Mammary epithelial cell (primary cell): ENCODE measurements around the gene TBC1D22B.

ENCODE experiments used
- EZH2 ChIP-seq: IDR thresholded peaks from 2 replicates; pipeline ENCODE4 v1.6.1; 2012; ENCODE audit warnings: low read length, inconsistent platforms, borderline replicate concordance
- TF ChIP-seq, protein P1 (sequence below), 2 donors: IDR thresholded peaks in 1 of 2; conservative IDR thresholded peaks in 1 of 2; 2 replicates each; pipeline ENCODE4 v1.5.1; 2011 to 2012; ENCODE audit warnings: inconsistent platforms in 2 of 2, low read length in 2 of 2, mild to moderate bottlenecking in 2 of 2, control low read depth in 1 of 2, low read depth in 1 of 2; ENCODE audit not compliant: insufficient read depth in 1 of 2; ENCODE audit errors: extremely low read depth in 1 of 2

DNA sequence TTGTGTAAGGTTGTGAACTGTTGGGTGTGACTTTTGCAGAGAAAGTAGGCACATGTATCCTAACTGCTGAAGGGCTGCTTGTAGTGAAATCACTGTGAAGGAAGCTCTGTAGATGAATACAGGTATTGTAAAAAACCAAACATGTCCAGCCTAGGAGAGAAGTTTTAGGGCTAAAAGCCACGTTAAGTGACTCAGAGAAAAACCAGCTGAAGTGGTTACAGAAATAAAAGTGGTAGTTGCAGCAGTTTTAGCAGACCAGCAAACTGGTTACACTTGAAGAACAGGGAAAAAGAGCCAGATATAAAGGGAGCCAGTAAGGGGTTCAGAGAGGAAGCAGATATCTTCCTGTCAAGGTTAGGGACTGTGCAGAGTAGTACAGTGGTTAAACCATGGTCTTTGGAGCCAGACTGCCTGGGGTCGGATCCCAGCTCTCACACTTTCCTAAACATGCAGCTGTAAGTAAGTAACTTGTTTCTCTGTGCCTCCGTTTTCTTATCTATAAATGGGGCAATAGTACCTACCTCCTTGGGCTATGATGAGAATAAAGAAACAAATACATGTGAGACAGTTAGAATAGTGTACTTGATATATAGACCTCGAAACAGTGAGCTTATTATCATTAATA, 62.4 kb downstream of the TBC1D22B start:
- no peak for TF ChIP-seq EZH2
- TF ChIP-seq, protein P1, sequence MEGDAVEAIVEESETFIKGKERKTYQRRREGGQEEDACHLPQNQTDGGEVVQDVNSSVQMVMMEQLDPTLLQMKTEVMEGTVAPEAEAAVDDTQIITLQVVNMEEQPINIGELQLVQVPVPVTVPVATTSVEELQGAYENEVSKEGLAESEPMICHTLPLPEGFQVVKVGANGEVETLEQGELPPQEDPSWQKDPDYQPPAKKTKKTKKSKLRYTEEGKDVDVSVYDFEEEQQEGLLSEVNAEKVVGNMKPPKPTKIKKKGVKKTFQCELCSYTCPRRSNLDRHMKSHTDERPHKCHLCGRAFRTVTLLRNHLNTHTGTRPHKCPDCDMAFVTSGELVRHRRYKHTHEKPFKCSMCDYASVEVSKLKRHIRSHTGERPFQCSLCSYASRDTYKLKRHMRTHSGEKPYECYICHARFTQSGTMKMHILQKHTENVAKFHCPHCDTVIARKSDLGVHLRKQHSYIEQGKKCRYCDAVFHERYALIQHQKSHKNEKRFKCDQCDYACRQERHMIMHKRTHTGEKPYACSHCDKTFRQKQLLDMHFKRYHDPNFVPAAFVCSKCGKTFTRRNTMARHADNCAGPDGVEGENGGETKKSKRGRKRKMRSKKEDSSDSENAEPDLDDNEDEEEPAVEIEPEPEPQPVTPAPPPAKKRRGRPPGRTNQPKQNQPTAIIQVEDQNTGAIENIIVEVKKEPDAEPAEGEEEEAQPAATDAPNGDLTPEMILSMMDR (conservative IDR thresholded peaks at IDR 0.05 in 1 of 2, IDR thresholded peaks at IDR 0.05 in 1 of 2; ENCODE audit: extremely low read depth in 1 of 2, insufficient read depth in 1 of 2, low read depth in 1 of 2, low read length in 2 of 2): no peak
